ENCODE data around the gene NDUFAF2. TPM values are rescaled to one million over a fixed set of nuclear protein-coding genes. Genes with fewer than 3 reads are reported as not detected.

The NDUFAF2 gene
- total RNA-seq, 1 donor from 2014 or later: 27.5 TPM

DNA sequence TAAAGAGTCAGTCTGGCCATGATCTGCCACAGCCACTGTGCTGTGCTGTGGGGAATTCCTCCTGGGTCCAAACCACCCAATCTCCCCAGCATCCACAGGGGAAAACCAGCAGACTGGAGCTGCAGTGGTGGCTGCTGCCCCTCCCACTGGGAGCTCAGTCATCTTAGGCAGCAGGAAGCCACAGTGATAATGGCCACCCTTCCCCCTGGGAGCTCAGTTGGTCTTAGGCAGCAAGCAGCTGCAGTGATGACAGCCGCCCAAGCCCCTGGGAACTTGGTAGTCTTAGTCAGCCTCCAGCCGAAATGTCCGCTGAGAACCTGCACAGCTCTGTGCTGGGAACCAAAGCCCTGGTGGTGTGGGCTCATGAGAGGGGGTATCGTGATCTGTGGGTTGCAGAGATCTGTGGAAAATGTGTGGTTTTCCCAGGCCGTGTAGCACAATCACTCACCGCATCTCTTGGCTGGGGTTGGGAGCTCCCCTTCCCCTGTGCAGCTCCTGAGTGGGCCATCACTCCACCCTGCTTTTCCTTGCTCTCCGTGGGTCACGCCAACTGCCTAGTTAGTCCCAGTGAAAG is 255.7 kb downstream of the NDUFAF2 start:
- Mint-ChIP-seq H3K9me3 (peaks cover 5% of the 10 kb centered on the region), H3K36me3 (no peaks in the 10 kb centered on the region), H3K27ac (no peak overlapping the region), H3K27me3 (peaks cover 4% of the 10 kb centered on the region), H3K4me1 (ENCODE audit: unreplicated experiment) (no peaks in the 10 kb centered on the region), H3K4me3 (no peak overlapping the region)
- DNase-seq (ENCODE audit: extremely low spot score, unreplicated experiment): no peak
- TF ChIP-seq CTCF (conservative IDR thresholded peaks at IDR 0.05): no peak

GRCh38 chr5:61202213-61202612 is 257.2 kb downstream of the NDUFAF2 start:
- H3K4me1 Mint-ChIP-seq (ENCODE audit: unreplicated experiment): no peaks in the 10 kb centered on the region
- no peak for TF ChIP-seq CTCF (conservative IDR thresholded peaks at IDR 0.05)
- no peaks in the 10 kb centered on the region for H3K36me3 Mint-ChIP-seq
- H3K9me3 Mint-ChIP-seq: peaks cover 9% of the 10 kb centered on the region
- no peak overlapping the region for H3K27ac Mint-ChIP-seq
- DNase-seq (ENCODE audit: extremely low spot score, unreplicated experiment): no peak
- H3K4me3 Mint-ChIP-seq: no peak overlapping the region
- H3K27me3 Mint-ChIP-seq: peaks cover 4% of the 10 kb centered on the region

Other genes with a start within 250 kb of the NDUFAF2 start
- 14.0 and 29.1 TPM in 2 replicates for gene DEPDC1B, start 245.0 kb upstream of the NDUFAF2 start, total RNA-seq (ENCODE audit: low replicate concordance)
- 10.3 and 24.3 TPM in 2 replicates for gene ELOVL7, start 100.9 kb upstream of the NDUFAF2 start, total RNA-seq (ENCODE audit: low replicate concordance)
- gene ERCC8, start 135 bp upstream of the NDUFAF2 start, total RNA-seq (ENCODE audit: low replicate concordance): 8.2 and 15.4 TPM in 2 replicates
- gene SMIM15, start 217.3 kb downstream of the NDUFAF2 start, total RNA-seq (ENCODE audit: low replicate concordance): 60.4 and 76.6 TPM in 2 replicates